T-helper 1 cell treated with Interleukin-12 subunit alpha and Interleukin-12 subunit beta and Interleukin-4 antibody, amounts not matched to agents 30 μg/mL and 1 μg/mL, for 36 hours (primary cell): Measurements from ENCODE around the gene KIF26B.

Experiments
- H3K27ac Mint-ChIP-seq: one replicate; pipeline ENCODE4 v1.8.0; 2021; ENCODE audit warnings: mild to moderate bottlenecking, mixed read lengths
- H3K27me3 Mint-ChIP-seq: one replicate; pipeline ENCODE4 v1.8.0; 2021; ENCODE audit warnings: low read depth, mixed read lengths
- H3K36me3 Mint-ChIP-seq: one replicate; pipeline ENCODE4 v1.8.0; 2021; ENCODE audit warnings: low read depth, mixed read lengths
- H3K4me1 Mint-ChIP-seq: one replicate; pipeline ENCODE4 v1.8.0; 2021; ENCODE audit warnings: low read depth, mixed read lengths
- H3K4me3 Mint-ChIP-seq: one replicate; pipeline ENCODE4 v1.8.0; 2021; ENCODE audit warnings: mild to moderate bottlenecking, moderate library complexity, mixed read lengths
- H3K9me3 Mint-ChIP-seq: one replicate; pipeline ENCODE4 v1.8.0; 2021; ENCODE audit warnings: mixed read lengths

KIF26B gene

DNA sequence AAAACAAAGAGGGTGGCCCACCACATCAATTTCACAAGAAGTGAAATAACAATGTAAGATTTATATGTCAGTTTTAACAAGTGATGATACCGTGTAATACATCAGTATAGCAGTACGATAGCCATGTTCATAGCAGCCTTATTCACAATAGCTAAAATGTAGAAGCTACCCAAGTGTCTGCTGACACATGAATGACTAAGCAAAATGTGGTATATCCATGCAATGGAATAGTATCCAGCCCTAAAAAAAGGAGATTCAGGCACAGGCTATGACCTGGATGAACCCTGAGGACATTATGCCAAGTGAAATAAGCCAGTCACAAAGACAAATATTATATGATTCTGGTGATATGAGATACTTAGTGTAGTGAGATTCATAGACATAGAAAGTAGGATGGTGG, 18.0 kb downstream of the KIF26B start:
- H3K4me3 Mint-ChIP-seq, result no peak overlapping the region

DNA sequence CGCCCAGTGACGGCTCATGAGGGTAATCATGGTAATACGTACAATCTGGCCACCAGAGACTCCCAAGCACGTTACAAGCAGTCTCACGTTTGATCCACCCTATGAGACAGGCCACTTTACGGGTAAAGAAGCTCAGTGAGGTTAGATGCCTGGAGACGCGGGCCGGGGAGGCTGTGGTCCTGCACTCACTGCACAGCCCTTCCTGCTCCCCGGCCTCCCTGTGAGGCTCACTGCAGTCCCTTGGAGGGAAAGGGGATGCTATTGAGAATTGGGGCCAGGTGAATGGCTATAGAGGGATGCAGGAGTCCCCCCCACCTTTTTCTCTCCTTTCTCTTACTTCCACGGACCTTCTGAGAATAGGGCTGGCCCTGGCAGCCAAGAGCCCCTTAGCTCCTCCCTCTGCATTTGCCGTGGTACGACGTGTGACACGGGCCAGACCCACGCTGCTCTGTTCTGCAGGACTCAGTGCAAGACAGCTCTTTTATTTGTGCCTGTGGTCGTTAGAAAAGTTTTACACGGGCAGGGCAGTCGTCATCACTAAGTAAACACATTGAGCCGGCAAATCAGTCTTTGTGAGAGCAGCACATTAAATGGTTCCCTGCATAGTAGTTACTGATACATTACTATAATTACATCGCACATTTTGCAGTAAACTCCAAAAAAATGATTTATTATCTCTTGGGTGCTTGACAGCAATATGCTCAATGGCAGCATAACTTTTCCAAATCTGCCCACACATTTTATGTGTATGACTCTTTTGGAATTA, 18.8 kb downstream of the KIF26B start:
- Mint-ChIP-seq H3K36me3 (no peaks in the 10 kb centered on the region), H3K27ac (no peak overlapping the region), H3K27me3 (no peaks in the 10 kb centered on the region), H3K4me1 (no peaks in the 10 kb centered on the region), H3K9me3 (no peaks in the 10 kb centered on the region), H3K4me3 (no peak overlapping the region)

More for the DNA sequence above, 18.0 kb downstream of the KIF26B start:
- Mint-ChIP-seq H3K27ac (no peak overlapping the region), H3K27me3 (no peaks in the 10 kb centered on the region), H3K36me3 (no peaks in the 10 kb centered on the region), H3K4me1 (no peaks in the 10 kb centered on the region), H3K9me3 (no peaks in the 10 kb centered on the region)

GRCh38 chr1:245177071-245177900, 22.5 kb downstream of the KIF26B start:
- Mint-ChIP-seq H3K27me3 (no peaks in the 10 kb centered on the region), H3K36me3 (no peaks in the 10 kb centered on the region), H3K27ac (no peak overlapping the region), H3K4me3 (no peak overlapping the region), H3K9me3 (no peaks in the 10 kb centered on the region), H3K4me1 (no peaks in the 10 kb centered on the region)

GRCh38 chr1:245179706-245180105, 24.9 kb downstream of the KIF26B start:
- Mint-ChIP-seq H3K36me3 (no peaks in the 10 kb centered on the region), H3K4me1 (no peaks in the 10 kb centered on the region), H3K4me3 (no peak overlapping the region), H3K9me3 (no peaks in the 10 kb centered on the region), H3K27me3 (no peaks in the 10 kb centered on the region), H3K27ac (no peak overlapping the region)

DNA sequence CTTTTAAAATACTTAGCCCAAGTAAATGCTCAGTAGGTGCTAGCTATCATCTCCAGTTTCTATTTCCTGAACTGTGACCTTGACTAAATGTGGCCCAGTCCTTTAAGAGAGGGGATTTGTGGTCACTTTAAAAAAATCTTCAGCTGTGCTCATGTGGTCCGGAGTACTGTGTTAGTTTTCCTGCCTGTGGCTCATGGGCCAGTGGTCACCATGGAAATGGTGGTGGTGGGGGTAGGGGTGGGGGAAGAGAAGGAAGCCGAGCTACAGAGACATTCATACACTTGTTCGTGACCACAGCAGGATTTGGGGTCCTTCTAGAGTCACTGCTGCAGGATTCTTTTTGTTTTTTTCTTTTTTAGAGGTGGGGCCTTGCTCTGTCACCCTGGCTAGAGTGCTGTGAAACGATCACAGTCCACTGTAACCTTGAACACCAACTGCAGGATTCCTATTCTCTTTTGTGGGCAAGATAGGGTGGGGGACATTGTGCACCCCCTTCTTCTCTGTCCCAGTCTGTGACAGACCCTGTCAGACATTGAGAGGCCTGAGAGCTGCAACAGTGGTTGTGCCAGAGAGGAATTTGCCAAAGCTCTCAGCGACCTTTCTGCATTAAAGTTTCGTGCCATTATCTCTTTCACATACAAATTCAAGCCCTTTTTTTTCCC, 25.8 kb downstream of the KIF26B start:
- Mint-ChIP-seq H3K36me3 (no peaks in the 10 kb centered on the region), H3K27me3 (no peaks in the 10 kb centered on the region), H3K4me3 (no peak overlapping the region), H3K27ac (no peak overlapping the region), H3K9me3 (no peaks in the 10 kb centered on the region), H3K4me1 (no peaks in the 10 kb centered on the region)

- Mint-ChIP-seq H3K27me3 (no peaks in the 10 kb centered on the region), H3K27ac (no peak overlapping the region), H3K4me3 (no peak overlapping the region), H3K4me1 (no peaks in the 10 kb centered on the region), H3K9me3 (no peaks in the 10 kb centered on the region), H3K36me3 (no peaks in the 10 kb centered on the region)
Observed at GRCh38 chr1:245181158-245181517, 26.4 kb downstream of the KIF26B start.

DNA sequence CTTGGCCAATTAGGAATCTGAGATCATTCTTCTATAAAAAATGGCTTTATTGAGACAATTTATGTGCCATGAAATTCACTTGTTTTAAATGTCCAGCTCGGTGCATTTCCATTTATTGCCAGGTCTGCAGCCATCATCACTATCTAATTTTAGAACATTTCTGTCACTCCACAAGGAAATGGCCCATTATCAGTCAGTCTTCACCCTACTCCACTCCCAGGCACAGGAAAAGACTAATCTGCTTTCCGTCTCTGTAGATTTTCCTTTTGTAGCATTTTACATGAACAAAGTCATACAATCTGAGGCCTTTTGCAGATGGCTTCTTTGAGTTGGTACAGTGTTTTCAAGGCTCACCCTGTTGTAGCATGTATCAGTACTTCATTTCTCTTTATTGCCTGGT, 27.2 kb downstream of the KIF26B start:
- H3K4me1 Mint-ChIP-seq, result no peaks in the 10 kb centered on the region
- no peaks in the 10 kb centered on the region for H3K36me3 Mint-ChIP-seq
- H3K4me3 Mint-ChIP-seq, result no peak overlapping the region
- H3K9me3 Mint-ChIP-seq, result no peaks in the 10 kb centered on the region
- no peaks in the 10 kb centered on the region for H3K27me3 Mint-ChIP-seq
- H3K27ac Mint-ChIP-seq, result no peak overlapping the region

DNA sequence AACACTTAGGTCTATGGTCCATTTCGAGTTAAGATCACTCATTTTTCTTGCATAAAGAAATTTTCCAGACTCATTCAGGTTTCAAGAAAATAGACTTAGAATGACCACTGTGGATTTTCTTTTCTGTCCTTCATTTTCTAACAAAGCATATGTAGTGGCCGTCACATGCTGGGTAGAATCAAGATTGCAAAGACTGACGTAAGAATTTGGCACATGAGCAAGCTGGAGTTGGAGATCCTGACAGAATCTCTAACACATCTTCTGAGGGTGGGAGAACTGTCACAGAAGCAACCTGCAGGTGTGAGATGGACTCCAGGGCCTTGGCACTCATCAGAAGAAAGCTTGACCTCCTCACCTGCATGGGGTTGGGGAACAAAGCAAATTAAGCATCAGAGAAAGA, 28.6 kb downstream of the KIF26B start:
- no peak overlapping the region for H3K27ac Mint-ChIP-seq
- no peak overlapping the region for H3K4me3 Mint-ChIP-seq
- H3K27me3 Mint-ChIP-seq, result no peaks in the 10 kb centered on the region
- no peaks in the 10 kb centered on the region for H3K36me3 Mint-ChIP-seq
- no peaks in the 10 kb centered on the region for H3K9me3 Mint-ChIP-seq
- no peaks in the 10 kb centered on the region for H3K4me1 Mint-ChIP-seq

DNA sequence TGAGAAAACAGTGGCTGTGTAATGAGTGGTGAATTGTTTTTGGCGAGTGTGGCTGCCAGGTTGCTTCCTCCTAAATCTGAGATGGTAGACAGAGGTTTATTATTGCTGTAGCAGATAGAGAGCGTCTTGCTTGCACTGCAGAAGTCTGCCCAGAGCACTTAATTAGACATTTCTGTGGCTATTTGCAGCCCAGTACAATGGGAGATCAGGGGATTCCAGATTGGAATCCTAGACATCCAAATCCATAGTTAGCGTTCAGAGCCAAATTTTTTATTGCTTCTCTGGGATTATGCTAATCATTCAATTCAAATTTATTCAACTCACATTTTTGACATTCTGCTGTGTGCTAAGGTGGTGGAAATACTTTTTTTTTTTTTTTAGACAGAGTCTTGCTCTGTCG, 30.0 kb downstream of the KIF26B start:
- Mint-ChIP-seq H3K4me3 (no peak overlapping the region), H3K9me3 (no peaks in the 10 kb centered on the region), H3K36me3 (no peaks in the 10 kb centered on the region)

DNA sequence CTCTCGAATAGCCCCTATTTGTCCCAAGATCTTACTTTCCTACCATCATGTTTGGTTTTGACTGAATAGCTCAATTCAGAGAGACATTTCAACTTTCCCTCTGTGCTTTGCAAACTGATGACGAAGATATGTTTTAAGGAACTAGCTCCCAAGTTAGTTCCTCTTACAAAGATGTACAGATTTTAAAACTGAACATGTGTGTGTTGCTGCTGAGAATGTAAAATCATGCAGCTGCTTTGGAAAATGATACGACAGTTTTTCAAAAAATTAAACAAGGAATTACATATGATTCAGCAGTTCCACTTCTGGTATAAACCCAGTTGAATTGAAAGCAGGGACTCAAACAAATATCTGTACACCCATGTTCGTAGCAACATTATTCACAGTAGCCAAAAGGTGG, 33.6 kb downstream of the KIF26B start:
- no peaks in the 10 kb centered on the region for H3K4me1 Mint-ChIP-seq
- H3K9me3 Mint-ChIP-seq, result no peaks in the 10 kb centered on the region
- no peaks in the 10 kb centered on the region for H3K27me3 Mint-ChIP-seq
- H3K36me3 Mint-ChIP-seq, result no peaks in the 10 kb centered on the region
- H3K4me3 Mint-ChIP-seq, result no peak overlapping the region
- no peak overlapping the region for H3K27ac Mint-ChIP-seq

More for the DNA sequence above, 30.0 kb downstream of the KIF26B start:
- Mint-ChIP-seq H3K27ac (no peak overlapping the region), H3K27me3 (no peaks in the 10 kb centered on the region), H3K4me1 (no peaks in the 10 kb centered on the region)

DNA sequence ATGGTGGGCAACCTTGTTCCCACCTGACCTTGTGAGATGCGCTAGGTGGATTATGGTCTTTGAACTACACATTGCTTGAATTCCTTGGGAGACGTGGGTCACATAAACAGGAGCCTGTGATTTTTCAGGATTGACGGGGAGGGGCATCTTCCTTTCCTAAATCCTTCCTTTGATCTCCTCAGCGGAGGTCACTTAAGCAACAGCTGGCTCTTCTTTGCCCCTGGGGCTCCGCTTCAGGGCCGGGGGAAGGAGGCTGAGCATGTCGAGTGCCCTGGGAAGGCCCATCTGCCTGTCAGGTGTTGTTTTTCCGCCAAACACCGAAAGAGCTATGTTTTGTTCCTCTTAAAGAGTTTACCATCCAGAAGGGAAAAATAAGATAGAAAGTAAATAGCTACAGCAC, 40.6 kb downstream of the KIF26B start:
- Mint-ChIP-seq H3K9me3 (no peaks in the 10 kb centered on the region), H3K4me3 (no peak overlapping the region)

GRCh38 chr1:245197121-245197520, 42.3 kb downstream of the KIF26B start:
- Mint-ChIP-seq H3K4me1 (no peaks in the 10 kb centered on the region), H3K27ac (no peak overlapping the region), H3K4me3 (no peak overlapping the region)

More for the DNA sequence above, 40.6 kb downstream of the KIF26B start:
- no peaks in the 10 kb centered on the region for H3K4me1 Mint-ChIP-seq
- no peaks in the 10 kb centered on the region for H3K36me3 Mint-ChIP-seq
- peaks cover 3% of the 10 kb centered on the region for H3K27me3 Mint-ChIP-seq
- no peak overlapping the region for H3K27ac Mint-ChIP-seq

GRCh38 chr1:245197911-245198379, 43.2 kb downstream of the KIF26B start:
- Mint-ChIP-seq H3K27ac (no peak overlapping the region), H3K27me3 (peaks cover 3% of the 10 kb centered on the region), H3K9me3 (no peaks in the 10 kb centered on the region), H3K4me1 (no peaks in the 10 kb centered on the region), H3K36me3 (no peaks in the 10 kb centered on the region), H3K4me3 (no peak overlapping the region)

More at GRCh38 chr1:245197121-245197520, 42.3 kb downstream of the KIF26B start:
- Mint-ChIP-seq H3K9me3 (no peaks in the 10 kb centered on the region), H3K36me3 (no peaks in the 10 kb centered on the region), H3K27me3 (peaks cover 3% of the 10 kb centered on the region)

- H3K9me3 Mint-ChIP-seq, result no peaks in the 10 kb centered on the region
- no peaks in the 10 kb centered on the region for H3K4me1 Mint-ChIP-seq
- H3K4me3 Mint-ChIP-seq, result no peak overlapping the region
- no peak overlapping the region for H3K27ac Mint-ChIP-seq
- peaks cover 3% of the 10 kb centered on the region for H3K27me3 Mint-ChIP-seq
- H3K36me3 Mint-ChIP-seq, result no peaks in the 10 kb centered on the region
Observed at GRCh38 chr1:245198748-245199516, 44.1 kb downstream of the KIF26B start.
